Measurements from ENCODE around the gene DOK5.

- no peak for TF ChIP-seq CTCF (IDR thresholded peaks at IDR 0.05)
- TF ChIP-seq EP300 (IDR thresholded peaks at IDR 0.05; ENCODE audit: low read depth) = no peak
- no peak for TF ChIP-seq POLR2A (IDR thresholded peaks at IDR 0.05)
- TF ChIP-seq POLR2AphosphoS5 (IDR thresholded peaks at IDR 0.05) = no peak
Observed at GRCh38 chr20:54550776-54551396, 75.5 kb downstream of the DOK5 start.
